Measurements from ENCODE around the gene TSC22D2.

Gene TSC22D2

GRCh38 chr3:150411106-150411460, 3.0 kb downstream of the TSC22D2 start:
- TF ChIP-seq, protein P1, sequence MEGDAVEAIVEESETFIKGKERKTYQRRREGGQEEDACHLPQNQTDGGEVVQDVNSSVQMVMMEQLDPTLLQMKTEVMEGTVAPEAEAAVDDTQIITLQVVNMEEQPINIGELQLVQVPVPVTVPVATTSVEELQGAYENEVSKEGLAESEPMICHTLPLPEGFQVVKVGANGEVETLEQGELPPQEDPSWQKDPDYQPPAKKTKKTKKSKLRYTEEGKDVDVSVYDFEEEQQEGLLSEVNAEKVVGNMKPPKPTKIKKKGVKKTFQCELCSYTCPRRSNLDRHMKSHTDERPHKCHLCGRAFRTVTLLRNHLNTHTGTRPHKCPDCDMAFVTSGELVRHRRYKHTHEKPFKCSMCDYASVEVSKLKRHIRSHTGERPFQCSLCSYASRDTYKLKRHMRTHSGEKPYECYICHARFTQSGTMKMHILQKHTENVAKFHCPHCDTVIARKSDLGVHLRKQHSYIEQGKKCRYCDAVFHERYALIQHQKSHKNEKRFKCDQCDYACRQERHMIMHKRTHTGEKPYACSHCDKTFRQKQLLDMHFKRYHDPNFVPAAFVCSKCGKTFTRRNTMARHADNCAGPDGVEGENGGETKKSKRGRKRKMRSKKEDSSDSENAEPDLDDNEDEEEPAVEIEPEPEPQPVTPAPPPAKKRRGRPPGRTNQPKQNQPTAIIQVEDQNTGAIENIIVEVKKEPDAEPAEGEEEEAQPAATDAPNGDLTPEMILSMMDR (conservative IDR thresholded peaks at IDR 0.05; ENCODE audit: low read length) = no peak
- TF ChIP-seq EZH2phosphoT487 (IDR thresholded peaks at IDR 0.05; ENCODE audit: borderline replicate concordance) = no peak
- Histone ChIP-seq H3K36me3 (ENCODE audit: insufficient read depth, low read length) (no peaks in the 10 kb centered on the region), H2AFZ (ENCODE audit: low read length) (no peak overlapping the region), H3K4me1 (ENCODE audit: insufficient read depth, low read length, poor library complexity, severe bottlenecking) (peaks cover 54% of the 10 kb centered on the region), H4K20me1 (ENCODE audit: insufficient read depth, low read length, poor library complexity, severe bottlenecking) (peaks cover 73% of the 10 kb centered on the region), H3K9ac (ENCODE audit: low read depth, low read length, poor library complexity, severe bottlenecking) (peak overlapping the region; percentile 82), H3F3A (ENCODE audit: low read depth) (peaks cover 10% of the 10 kb centered on the region), H3K9me2 (replicated peaks; ENCODE audit: low read depth, low read length) (no peaks in the 10 kb centered on the region), H3K4me3 (ENCODE audit: low read length, poor library complexity, severe bottlenecking) (peak overlapping the region; percentile 86), H3K27me3 (ENCODE audit: insufficient read depth, low read length, poor library complexity, severe bottlenecking) (no peaks in the 10 kb centered on the region), H3K9me3 (ENCODE audit: insufficient read depth, low read depth, low read length) (no peaks in the 10 kb centered on the region), H3K79me2 (ENCODE audit: insufficient read depth, low read length) (peaks cover 71% of the 10 kb centered on the region), H3K4me2 (ENCODE audit: low read depth, low read length, poor library complexity, severe bottlenecking) (peak overlapping the region; percentile 93)

- H3K9ac ChIP-seq (ENCODE audit: low read depth, low read length, poor library complexity, severe bottlenecking) = peak overlapping the region; percentile 82
Observed at GRCh38 chr3:150411546-150411945, 3.4 kb downstream of the TSC22D2 start.

GRCh38 chr3:150411976-150412375, 3.9 kb downstream of the TSC22D2 start:
- Histone ChIP-seq H3K9me2 (replicated peaks; ENCODE audit: low read depth, low read length) (no peaks in the 10 kb centered on the region), H3K36me3 (ENCODE audit: insufficient read depth, low read length) (no peaks in the 10 kb centered on the region), H3K9ac (ENCODE audit: low read depth, low read length, poor library complexity, severe bottlenecking) (peak overlapping the region; percentile 82), H3K4me2 (ENCODE audit: low read depth, low read length, poor library complexity, severe bottlenecking) (peak overlapping the region; percentile 93), H3F3A (ENCODE audit: low read depth) (peaks cover 10% of the 10 kb centered on the region), H3K4me1 (ENCODE audit: insufficient read depth, low read length, poor library complexity, severe bottlenecking) (peaks cover 60% of the 10 kb centered on the region), H3K4me3 (ENCODE audit: low read length, poor library complexity, severe bottlenecking) (peak overlapping the region; percentile 86), H2AFZ (ENCODE audit: low read length) (no peak overlapping the region), H3K79me2 (ENCODE audit: insufficient read depth, low read length) (peaks cover 80% of the 10 kb centered on the region), H3K27me3 (ENCODE audit: insufficient read depth, low read length, poor library complexity, severe bottlenecking) (no peaks in the 10 kb centered on the region), H3K9me3 (ENCODE audit: insufficient read depth, low read depth, low read length) (no peaks in the 10 kb centered on the region), H4K20me1 (ENCODE audit: insufficient read depth, low read length, poor library complexity, severe bottlenecking) (peaks cover 82% of the 10 kb centered on the region)
- TF ChIP-seq EZH2phosphoT487 (IDR thresholded peaks at IDR 0.05; ENCODE audit: borderline replicate concordance) = no peak
- TF ChIP-seq, protein P1 (conservative IDR thresholded peaks at IDR 0.05; ENCODE audit: low read length) = no peak

More at GRCh38 chr3:150411546-150411945, 3.4 kb downstream of the TSC22D2 start:
- Histone ChIP-seq H3K27me3 (ENCODE audit: insufficient read depth, low read length, poor library complexity, severe bottlenecking) (no peaks in the 10 kb centered on the region), H3K4me1 (ENCODE audit: insufficient read depth, low read length, poor library complexity, severe bottlenecking) (peaks cover 59% of the 10 kb centered on the region), H3F3A (ENCODE audit: low read depth) (peaks cover 10% of the 10 kb centered on the region), H3K9me3 (ENCODE audit: insufficient read depth, low read depth, low read length) (no peaks in the 10 kb centered on the region), H3K4me3 (ENCODE audit: low read length, poor library complexity, severe bottlenecking) (peak overlapping the region; percentile 86), H3K79me2 (ENCODE audit: insufficient read depth, low read length) (peaks cover 76% of the 10 kb centered on the region), H3K4me2 (ENCODE audit: low read depth, low read length, poor library complexity, severe bottlenecking) (peak overlapping the region; percentile 93), H2AFZ (ENCODE audit: low read length) (no peak overlapping the region), H4K20me1 (ENCODE audit: insufficient read depth, low read length, poor library complexity, severe bottlenecking) (peaks cover 78% of the 10 kb centered on the region), H3K9me2 (replicated peaks; ENCODE audit: low read depth, low read length) (no peaks in the 10 kb centered on the region), H3K36me3 (ENCODE audit: insufficient read depth, low read length) (no peaks in the 10 kb centered on the region)
- TF ChIP-seq, protein P1 (conservative IDR thresholded peaks at IDR 0.05; ENCODE audit: low read length) = no peak
- TF ChIP-seq EZH2phosphoT487 (IDR thresholded peaks at IDR 0.05; ENCODE audit: borderline replicate concordance) = no peak
